CD4-positive, CD25-positive, alpha-beta regulatory T cell (primary cell): Measurements from ENCODE around the gene OSBPL2. TPM values are rescaled to one million over a fixed set of nuclear protein-coding genes. Genes with fewer than 3 reads are reported as not detected.

ENCODE experiments used
- ATAC-seq, 2 donors: fragments of 150-1000 bp; cut with Tn5 transposase; one replicate each; pipeline ENCODE4 v1.10.0; 2021; ENCODE audit warnings: low read depth in 2 of 2, moderate number of reproducible peaks in 2 of 2, moderate library complexity in 1 of 2
- DNase-seq, 3 donors: peaks; one replicate each; pipeline versions ENCODE4 v3.0.0 to v3.0.0-alpha.2; 2012 to 2022; ENCODE audit warnings: mixed read lengths in 1 of 3
- H3K27ac ChIP-seq: one replicate; pipeline ENCODE4 v1.7.0; 2013; ENCODE audit warnings: mild to moderate bottlenecking, low read length; ENCODE audit not compliant: insufficient read depth, poor library complexity, severe bottlenecking
- H3K27me3 ChIP-seq: one replicate; pipeline ENCODE4 v1.7.0; 2013; ENCODE audit warnings: low read length; ENCODE audit not compliant: control insufficient read depth, insufficient read depth
- H3K36me3 ChIP-seq: one replicate; pipeline ENCODE4 v1.7.0; 2013; ENCODE audit warnings: mild to moderate bottlenecking, low read length, moderate library complexity; ENCODE audit not compliant: control insufficient read depth, insufficient read depth
- H3K4me1 ChIP-seq: 2 replicates; pipeline ENCODE4 v1.7.0; 2013; ENCODE audit warnings: mild to moderate bottlenecking, low read length; ENCODE audit not compliant: insufficient read depth, control insufficient read depth, poor library complexity, severe bottlenecking
- H3K4me3 ChIP-seq: one replicate; pipeline ENCODE4 v1.7.0; 2013; ENCODE audit warnings: low read depth, mild to moderate bottlenecking, low read length, moderate library complexity
- H3K9me3 ChIP-seq, 2 experiments: 1 replicate in 1 of 2; 2 replicates in 1 of 2; pipeline ENCODE4 v1.7.0; 2013; ENCODE audit warnings: low read length in 2 of 2, mild to moderate bottlenecking in 1 of 2, moderate library complexity in 1 of 2; ENCODE audit not compliant: control insufficient read depth in 2 of 2
- H3K27ac Mint-ChIP-seq, 3 donors: one replicate each; pipeline ENCODE4 v1.8.0; 2020 to 2022; ENCODE audit warnings: mild to moderate bottlenecking in 3 of 3, mixed read lengths in 3 of 3, moderate library complexity in 2 of 3
- H3K27me3 Mint-ChIP-seq: one replicate; pipeline ENCODE4 v1.8.0; 2022; ENCODE audit warnings: mild to moderate bottlenecking, mixed read lengths
- H3K36me3 Mint-ChIP-seq: one replicate; pipeline ENCODE4 v1.8.0; 2020; ENCODE audit warnings: mixed read lengths
- H3K4me1 Mint-ChIP-seq, 4 donors: one replicate each; pipeline ENCODE4 v1.8.0; 2020 to 2022; ENCODE audit warnings: mixed read lengths in 4 of 4, mild to moderate bottlenecking in 1 of 4
- H3K4me3 Mint-ChIP-seq, 4 donors: one replicate each; pipeline ENCODE4 v1.8.0; 2020 to 2022; ENCODE audit warnings: mild to moderate bottlenecking in 4 of 4, mixed read lengths in 4 of 4, moderate library complexity in 3 of 4
- H3K9me3 Mint-ChIP-seq, 7 donors: one replicate each; pipeline ENCODE4 v1.8.0; 2020 to 2022; ENCODE audit warnings: mixed read lengths in 7 of 7, mild to moderate bottlenecking in 3 of 7, moderate library complexity in 2 of 7
- polyA plus RNA-seq, 4 donors: library from polyadenylated mRNA; unstranded; fragments of 300-500 nt; fragmentation: Illumina TruSeq; gene quantifications; one replicate each; pipeline ENCODE4 v1.2.3, GENCODE V29; 2021
- total RNA-seq: library from RNA; stranded (reverse); gene quantifications from one replicate; pipeline ENCODE4 v1.2.3, GENCODE V29; 2022

OSBPL2 gene
- total and polyA plus RNA-seq, 5 donors from 2014 or later, result 19.3 to 85.2 (median 23.2) TPM

GRCh38 chr20:62336329-62336728 lies 98.0 kb downstream of the OSBPL2 start:
- Histone ChIP-seq H3K27me3 (no peaks in the 10 kb centered on the region), H3K36me3 (no peaks in the 10 kb centered on the region), H3K4me1 (no peaks in the 10 kb centered on the region), H3K27ac (no peak overlapping the region), H3K4me3 (no peak overlapping the region), H3K9me3 (peaks cover 0 to 2% of the 10 kb centered on the region in 2 experiments)
- Mint-ChIP-seq H3K4me3 (no peak overlapping the region), H3K9me3 (peaks cover 0 to 5% (median 0%) of the 10 kb centered on the region in 7 donors), H3K27ac (no peak overlapping the region), H3K27me3 (peaks cover 5% of the 10 kb centered on the region), H3K36me3 (no peaks in the 10 kb centered on the region), H3K4me1 (no peaks in the 10 kb centered on the region)
- DNase-seq, result no peak
- no peak for ATAC-seq

GRCh38 chr20:62336775-62337557 lies 98.6 kb downstream of the OSBPL2 start:
- no peak for DNase-seq
- Histone ChIP-seq H3K4me3 (no peak overlapping the region), H3K9me3 (peaks cover 0 to 2% of the 10 kb centered on the region in 2 experiments), H3K27me3 (no peaks in the 10 kb centered on the region), H3K36me3 (no peaks in the 10 kb centered on the region), H3K27ac (no peak overlapping the region), H3K4me1 (no peaks in the 10 kb centered on the region)
- H3K27me3 Mint-ChIP-seq, result peaks cover 5% of the 10 kb centered on the region
- ATAC-seq, result no peak
- H3K4me3 Mint-ChIP-seq, result no peak overlapping the region
- H3K36me3 Mint-ChIP-seq, result no peaks in the 10 kb centered on the region
- H3K27ac Mint-ChIP-seq, result peak overlapping the region in 1 of 3 donors; percentile 32
- H3K9me3 Mint-ChIP-seq, result peaks cover 0 to 5% (median 0%) of the 10 kb centered on the region in 7 donors
- H3K4me1 Mint-ChIP-seq, result no peaks in the 10 kb centered on the region

GRCh38 chr20:62337558-62338293 lies 99.4 kb downstream of the OSBPL2 start:
- Mint-ChIP-seq H3K27me3 (peaks cover 5% of the 10 kb centered on the region), H3K27ac (peak overlapping the region in 1 of 3 donors; percentile 32), H3K9me3 (peaks cover 0 to 5% (median 0%) of the 10 kb centered on the region in 7 donors), H3K4me3 (no peak overlapping the region), H3K36me3 (no peaks in the 10 kb centered on the region), H3K4me1 (no peaks in the 10 kb centered on the region)
- Histone ChIP-seq H3K4me3 (no peak overlapping the region), H3K4me1 (no peaks in the 10 kb centered on the region), H3K27ac (no peak overlapping the region), H3K9me3 (peaks cover 0 to 2% of the 10 kb centered on the region in 2 experiments), H3K27me3 (no peaks in the 10 kb centered on the region), H3K36me3 (no peaks in the 10 kb centered on the region)
- ATAC-seq (no peak), DNase-seq (no peak)

- Mint-ChIP-seq H3K4me3 (no peak overlapping the region), H3K9me3 (peaks cover 0 to 5% (median 0%) of the 10 kb centered on the region in 7 donors), H3K36me3 (no peaks in the 10 kb centered on the region), H3K4me1 (no peaks in the 10 kb centered on the region), H3K27ac (no peak overlapping the region), H3K27me3 (peaks cover 5% of the 10 kb centered on the region)
- Histone ChIP-seq H3K36me3 (no peaks in the 10 kb centered on the region), H3K4me1 (no peaks in the 10 kb centered on the region), H3K27ac (no peak overlapping the region), H3K9me3 (peaks cover 0 to 2% of the 10 kb centered on the region in 2 experiments), H3K4me3 (no peak overlapping the region), H3K27me3 (no peaks in the 10 kb centered on the region)
- no peak for ATAC-seq
- no peak for DNase-seq
Measured at GRCh38 chr20:62338294-62338620, 99.9 kb downstream of the OSBPL2 start.

- Histone ChIP-seq H3K36me3 (no peaks in the 10 kb centered on the region), H3K9me3 (peaks cover 0 to 2% of the 10 kb centered on the region in 2 experiments), H3K4me3 (no peak overlapping the region), H3K27me3 (no peaks in the 10 kb centered on the region), H3K4me1 (no peaks in the 10 kb centered on the region), H3K27ac (no peak overlapping the region)
- Mint-ChIP-seq H3K4me3 (no peak overlapping the region), H3K9me3 (peaks cover 0 to 5% (median 0%) of the 10 kb centered on the region in 7 donors), H3K4me1 (no peaks in the 10 kb centered on the region), H3K27ac (no peak overlapping the region), H3K27me3 (peaks cover 5% of the 10 kb centered on the region), H3K36me3 (no peaks in the 10 kb centered on the region)
- DNase-seq (no peak), ATAC-seq (peak; percentile 31 to 42)
Measured at GRCh38 chr20:62339647-62340062, 101.3 kb downstream of the OSBPL2 start.

- Histone ChIP-seq H3K4me3 (no peak overlapping the region), H3K4me1 (no peaks in the 10 kb centered on the region), H3K9me3 (peaks cover 0 to 2% of the 10 kb centered on the region in 2 experiments), H3K36me3 (no peaks in the 10 kb centered on the region), H3K27me3 (no peaks in the 10 kb centered on the region), H3K27ac (no peak overlapping the region)
- DNase-seq (no peak), ATAC-seq (no peak)
- Mint-ChIP-seq H3K27me3 (no peaks in the 10 kb centered on the region), H3K27ac (no peak overlapping the region), H3K36me3 (no peaks in the 10 kb centered on the region), H3K4me1 (no peaks in the 10 kb centered on the region), H3K4me3 (no peak overlapping the region), H3K9me3 (peaks cover 0 to 6% (median 0%) of the 10 kb centered on the region in 7 donors)
Measured at GRCh38 chr20:62342910-62343309, 104.6 kb downstream of the OSBPL2 start.

GRCh38 chr20:62344092-62344491 lies 105.8 kb downstream of the OSBPL2 start:
- H3K36me3 Mint-ChIP-seq, result no peaks in the 10 kb centered on the region
- Histone ChIP-seq H3K27me3 (no peaks in the 10 kb centered on the region), H3K9me3 (peaks cover 0 to 4% of the 10 kb centered on the region in 2 experiments), H3K27ac (no peak overlapping the region), H3K4me1 (no peaks in the 10 kb centered on the region), H3K4me3 (no peak overlapping the region), H3K36me3 (no peaks in the 10 kb centered on the region)
- no peaks in the 10 kb centered on the region for H3K27me3 Mint-ChIP-seq
- H3K27ac Mint-ChIP-seq, result no peak overlapping the region
- no peaks in the 10 kb centered on the region for H3K4me1 Mint-ChIP-seq
- H3K4me3 Mint-ChIP-seq, result no peak overlapping the region
- peaks cover 0 to 9% (median 4%) of the 10 kb centered on the region in 7 donors for H3K9me3 Mint-ChIP-seq
- DNase-seq (no peak), ATAC-seq (no peak)
